Measurements from ENCODE around the gene HERC6. TPM values are rescaled to one million over a fixed set of nuclear protein-coding genes. Genes with fewer than 3 reads are reported as not detected.

Gene HERC6
- total and polyA plus RNA-seq, 2 of the 8 experiments (the other 6 are each of a cell fraction or from before 2014, with no cell fraction given), result 3.7 to 3.8 TPM

GRCh38 chr4:88452912-88453311 lies 74.3 kb downstream of the HERC6 start:
- no peak overlapping the region for H3K14ac ChIP-seq (ENCODE audit: insufficient read length)
- no peak overlapping the region for H2AK5ac ChIP-seq (ENCODE audit: low read depth, low read length)
- H3K27me3 ChIP-seq (replicated peaks in 1 of 4; ENCODE audit: control insufficient read depth in 3 of 4, extremely low read depth in 1 of 4, insufficient read depth in 3 of 4, low read length in 3 of 4), result peaks cover 0 to 5% (median 3%) of the 10 kb centered on the region in 4 experiments; a peak in 5 of 7 replicates
- no peaks in the 10 kb centered on the region for H4K20me1 ChIP-seq (replicated peaks in 1 of 2; ENCODE audit: control insufficient read depth in 1 of 2, insufficient read depth in 2 of 2, low read length in 2 of 2)
- CTCF ChIA-PET (ENCODE audit: partially characterized antibody), result interaction anchor here (0.6 kb wide), 1 partner anchor 420 kb away, joined by 3 read pairs; no protein-coding TSS in a partner anchor
- peaks cover 0 to 8% (median 3%) of the 10 kb centered on the region in 4 experiments; a peak in 3 of 7 replicates for H3K4me1 ChIP-seq (replicated peaks in 1 of 4; ENCODE audit: control insufficient read depth in 3 of 4, insufficient read depth in 4 of 4, low read length in 3 of 4)
- H3K79me2 ChIP-seq (ENCODE audit: control insufficient read depth in 1 of 2, insufficient read depth in 2 of 2, low read length in 2 of 2), result no peaks in the 10 kb centered on the region
- H4K8ac ChIP-seq (ENCODE audit: extremely low read depth, insufficient read depth, low read length), result no peak overlapping the region
- DNase-seq (ENCODE audit: low read depth in 1 of 2, low spot score in 2 of 2) (no peak), FAIRE-seq (no peak)
- H3K56ac ChIP-seq (replicated peaks; ENCODE audit: insufficient read length, low read depth, low read length), result no peak overlapping the region
- no peak overlapping the region for H4K91ac ChIP-seq (replicated peaks; ENCODE audit: insufficient read length, low read length)
- H2BK20ac ChIP-seq (ENCODE audit: low read length), result no peak overlapping the region
- no peak for TF ChIP-seq TBP (IDR thresholded peaks at IDR 0.05; ENCODE audit: low read depth, low read length)
- no peak for TF ChIP-seq ASH2L (IDR thresholded peaks at IDR 0.05; ENCODE audit: low read length)
- TF ChIP-seq TCF12 (IDR thresholded peaks at IDR 0.05; ENCODE audit: low read depth, low read length), result no peak
- no peak for TF ChIP-seq KDM1A (IDR thresholded peaks at IDR 0.05; ENCODE audit: borderline replicate concordance, low read length)
- TF ChIP-seq SIRT6 (IDR thresholded peaks at IDR 0.05; ENCODE audit: low read length), result no peak
- no peak for TF ChIP-seq E2F6 (IDR thresholded peaks at IDR 0.05)
- TF ChIP-seq RXRA (IDR thresholded peaks at IDR 0.05; ENCODE audit: insufficient read depth, low read depth, low read length), result no peak
- TF ChIP-seq BCL11A (IDR thresholded peaks at IDR 0.05; ENCODE audit: low read depth in 2 of 2, low read length in 2 of 2), result no peak
- POLR2A ChIA-PET (ENCODE audit: partially characterized antibody), result no interaction called here
- H2BK120ac ChIP-seq (replicated peaks; ENCODE audit: low read depth, low read length), result no peak overlapping the region
- no peak overlapping the region for H3K18ac ChIP-seq (ENCODE audit: extremely low read depth, low read length)
- no peak overlapping the region for H4K5ac ChIP-seq (ENCODE audit: insufficient read length, low read depth, low read length)
- no peak overlapping the region for H2BK15ac ChIP-seq (ENCODE audit: low read length)
- WGBS, 2 experiments (ENCODE audit: extremely low coverage in 1 of 2, insufficient coverage in 1 of 2, insufficient read length in 1 of 2, insufficient replicate concordance in 2 of 2, low coverage in 1 of 2, low lambda C conversion rate in 2 of 2, missing lambda C conversion rate in 1 of 2), result 92% methylated on average over 2 of the region's 2 CpGs; no CpG with 5 or more reads in 1 of the 2 experiments
- H3K9me3 ChIP-seq (ENCODE audit: insufficient read depth in 2 of 2, low read depth in 1 of 2, low read length in 1 of 2), result peaks cover 5 to 9% of the 10 kb centered on the region in 2 experiments; a peak in 3 of 4 replicates
- H3K9ac ChIP-seq (replicated peaks in 1 of 4; ENCODE audit: extremely low read depth in 1 of 4, low read depth in 3 of 4, low read length in 3 of 4), result no peak overlapping the region
- no peak overlapping the region for H3K27ac ChIP-seq (ENCODE audit: low read depth, low read length)
- H2BK12ac ChIP-seq (ENCODE audit: low read depth, low read length), result no peak overlapping the region
- H3K23ac ChIP-seq (ENCODE audit: insufficient read length), result no peak overlapping the region
- no peaks in the 10 kb centered on the region for H3K36me3 ChIP-seq (ENCODE audit: control insufficient read depth in 2 of 4, insufficient read depth in 4 of 4, low read length in 3 of 4)
- peaks cover 3% of the 10 kb centered on the region; the same call in 1 of the 2 replicates for H3K23me2 ChIP-seq (ENCODE audit: low read depth, low read length)
- no peak overlapping the region for H3K4me3 ChIP-seq (ENCODE audit: extremely low read depth in 1 of 4, insufficient read depth in 2 of 4, low read depth in 3 of 4, low read length in 4 of 4)
- H2BK5ac ChIP-seq (ENCODE audit: low read depth, low read length), result no peak overlapping the region
- no peak overlapping the region for H3K4me2 ChIP-seq (ENCODE audit: insufficient read depth in 1 of 2, low read depth in 2 of 2, low read length in 2 of 2)
- H3K4ac ChIP-seq (replicated peaks; ENCODE audit: insufficient read length, low read depth, low read length), result no peak overlapping the region
- H2AFZ ChIP-seq (ENCODE audit: low read length), result no peak overlapping the region
- no peaks in the 10 kb centered on the region for H3K79me1 ChIP-seq (ENCODE audit: low read depth, low read length)

All from H1 (cell line).